K562 (cell line): ENCODE measurements around the gene ST6GALNAC3. TPM values are rescaled to one million over a fixed set of nuclear protein-coding genes. Genes with fewer than 3 reads are reported as not detected.

Source experiments
- ATAC-seq: fragments of 200-7000 bp; cut with Tn5 transposase; 3 replicates; pipeline ENCODE4 v1.9.1; 2020; ENCODE audit warnings: moderate library complexity
- BruUV-seq: library from RNA; stranded (reverse); fragments of 400-500 nt; replicated peaks from 2 replicates; lab custom pipeline; 2021; lab: Mats Ljungman, UMichigan
- CTCF ChIA-PET: fragments of 300-600 bp; formaldehyde crosslinking; extraction: SDS; loops from one replicate; lab custom pipeline; 2021; ENCODE audit warnings: low intra/inter-chr PET ratio; lab: Yijun Ruan, JAX
- POLR2A ChIA-PET: fragments of 300-600, 350-650 bp; sonication (Branson Sonifier 250); formaldehyde crosslinking; extraction: SDS; loops from one replicate; lab custom pipeline; 2021; ENCODE audit warnings: antibody characterized with exemption, inconsistent platforms; lab: Yijun Ruan, JAX
- DNase-seq, 4 experiments: peaks; one replicate each; pipeline versions ENCODE4 v3.0.0 to v3.0.0-alpha.2; 2011 to 2018; ENCODE audit warnings: low spot score in 3 of 4, mixed read lengths in 3 of 4; ENCODE audit errors: extremely low read depth in 1 of 4
- FAIRE-seq: peaks from 2 replicates; lab custom pipeline; 2011; peaks lifted over from hg19 to GRCh38; lab: Jason Lieb, UNC
- H2AFZ ChIP-seq: 2 replicates; pipeline ENCODE4 v1.6.0; 2011; ENCODE audit warnings: low read depth, low read length, control low read depth, inconsistent platforms
- H3K27ac ChIP-seq: fragments of 200-600 bp; 3 replicates; pipeline ENCODE4 v1.8.0; 2011; ENCODE audit warnings: low read depth, mild to moderate bottlenecking, control low read depth, inconsistent platforms, low read length, moderate library complexity, mixed read lengths; ENCODE audit errors: extremely low read depth
- H3K27me3 ChIP-seq, 2 experiments: fragments of 300-600 bp in 1 of 2; 2 replicates in 1 of 2; 3 replicates in 1 of 2; pipeline versions ENCODE4 v1.6.0 to v1.8.0; 2011; ENCODE audit warnings: inconsistent platforms in 2 of 2, low read length in 2 of 2, mild to moderate bottlenecking in 1 of 2, mixed read lengths in 1 of 2, moderate library complexity in 1 of 2; ENCODE audit not compliant: control insufficient read depth in 2 of 2, insufficient read depth in 2 of 2
- H3K36me3 ChIP-seq: fragments of 300-600 bp; 3 replicates; pipeline ENCODE4 v1.8.0; 2011; ENCODE audit warnings: mild to moderate bottlenecking, low read length, inconsistent platforms; ENCODE audit not compliant: control insufficient read depth, insufficient read depth
- H3K4me1 ChIP-seq, 2 experiments: fragments of 200-600 bp in 1 of 2; replicated peaks in 1 of 2; 2 replicates in 1 of 2; 3 replicates in 1 of 2; pipeline versions ENCODE4 v1.5.1 to v1.8.0; 2011; ENCODE audit warnings: inconsistent platforms in 2 of 2, low read length in 2 of 2, mild to moderate bottlenecking in 1 of 2, mixed read lengths in 1 of 2, moderate library complexity in 1 of 2; ENCODE audit not compliant: control insufficient read depth in 2 of 2, insufficient read depth in 2 of 2
- H3K4me2 ChIP-seq: 2 replicates; pipeline ENCODE4 v1.6.1; 2011; ENCODE audit warnings: low read length, control low read depth, inconsistent platforms, mixed read lengths; ENCODE audit not compliant: insufficient read depth
- H3K4me3 ChIP-seq: fragments of 200-600 bp; sonication (generic), shearing (Covaris generic); 2 replicates; pipeline ENCODE4 v1.5.1; 2016; ENCODE audit warnings: control low read depth, inconsistent platforms
- H3K79me2 ChIP-seq: fragments of 200-600 bp; 3 replicates; pipeline ENCODE4 v1.8.0; 2011; ENCODE audit warnings: low read length, inconsistent platforms; ENCODE audit not compliant: control insufficient read depth, insufficient read depth
- H3K9ac ChIP-seq, 2 experiments: 2 replicates each; pipeline versions ENCODE4 v1.6.0 to v1.6.1; 2011; ENCODE audit warnings: low read depth in 2 of 2, low read length in 2 of 2, control low read depth in 1 of 2, inconsistent platforms in 1 of 2, mild to moderate bottlenecking in 1 of 2, mixed read lengths in 1 of 2; ENCODE audit not compliant: insufficient read depth in 1 of 2
- H3K9me1 ChIP-seq: one replicate; pipeline ENCODE4 v1.6.0; 2011; ENCODE audit warnings: inconsistent platforms, mild to moderate bottlenecking, low read length, moderate library complexity; ENCODE audit not compliant: control insufficient read depth, insufficient read depth
- H3K9me3 ChIP-seq: replicated peaks from 2 replicates; pipeline ENCODE4 v1.5.1; 2011; ENCODE audit warnings: low read depth, low read length, inconsistent platforms; ENCODE audit not compliant: control insufficient read depth, insufficient read depth
- H4K20me1 ChIP-seq: replicated peaks from 2 replicates; pipeline ENCODE4 v1.6.1; 2011; ENCODE audit warnings: low read length, inconsistent platforms, mixed read lengths; ENCODE audit not compliant: control insufficient read depth, insufficient read depth
- CREB1 ChIP-seq, 2 experiments: sonication (generic) in 1 of 2; formaldehyde crosslinking in 1 of 2; IDR thresholded peaks; 2 replicates each; pipeline versions ENCODE4 v1.6.1 to v1.8.0; 2012 to 2022; ENCODE audit warnings: inconsistent platforms in 1 of 2, mild to moderate bottlenecking in 1 of 2, missing genetic modification reagents in 1 of 2, moderate library complexity in 1 of 2
- FOXM1 ChIP-seq, 2 experiments: fragments of 450-650 bp in 1 of 2; sonication (generic) in 1 of 2; formaldehyde crosslinking in 1 of 2; IDR thresholded peaks; 2 replicates each; pipeline versions ENCODE4 v1.6.1 to v1.9.0; 2017 to 2022; ENCODE audit warnings: low read depth in 2 of 2, mild to moderate bottlenecking in 2 of 2, missing genetic modification reagents in 1 of 2, moderate library complexity in 1 of 2
- HMGN3 ChIP-seq: IDR thresholded peaks from 2 replicates; pipeline ENCODE4 v1.6.1; 2011; ENCODE audit warnings: borderline replicate concordance, low read depth, mild to moderate bottlenecking, mixed read lengths, low read length; ENCODE audit not compliant: insufficient read length; ENCODE audit errors: extremely low read depth
- HNRNPL ChIP-seq: fragments of 200-400 bp; formaldehyde crosslinking; IDR thresholded peaks from 2 replicates; pipeline ENCODE4 v1.6.1; 2017; ENCODE audit warnings: low read depth, mild to moderate bottlenecking, low read length
- KLF6 ChIP-seq: fragments of 250-450 bp; sonication (Bioruptor Pico); IDR thresholded peaks from 2 replicates; pipeline ENCODE4 v1.4.0; 2020; ENCODE audit warnings: mild to moderate bottlenecking, moderate library complexity, borderline replicate concordance
- MXI1 ChIP-seq: IDR thresholded peaks from 2 replicates; pipeline ENCODE4 v1.6.1; 2011; ENCODE audit warnings: low read depth, mild to moderate bottlenecking, improper control_type of control experiment, low read length
- RB1 ChIP-seq: fragments of 450-650 bp; IDR thresholded peaks from 2 replicates; pipeline ENCODE4 v1.6.1; 2017; ENCODE audit warnings: low read depth, mild to moderate bottlenecking
- REST ChIP-seq, 2 experiments: fragments of 450-650 bp; formaldehyde crosslinking in 1 of 2; IDR thresholded peaks; 2 replicates each; pipeline versions ENCODE4 v1.4.0 to v1.6.1; 2014 to 2020; ENCODE audit warnings: mild to moderate bottlenecking in 2 of 2, borderline replicate concordance in 1 of 2, low read depth in 1 of 2
- RNF2 ChIP-seq: sonication (generic); IDR thresholded peaks from 2 replicates; pipeline ENCODE4 v1.6.1; 2016
- SNIP1 ChIP-seq: fragments of 450-650 bp; IDR thresholded peaks from 2 replicates; pipeline ENCODE4 v1.7.1; 2017; ENCODE audit warnings: low read depth, mild to moderate bottlenecking
- ZBTB43 ChIP-seq: sonication (generic); formaldehyde crosslinking; IDR thresholded peaks from 2 replicates; pipeline ENCODE4 v1.8.0; 2023; ENCODE audit warnings: mild to moderate bottlenecking, missing genetic modification reagents
- ZNF75A ChIP-seq: fragments of 450-650 bp; formaldehyde crosslinking; IDR thresholded peaks from 2 replicates; pipeline ENCODE4 v1.4.0; 2020; ENCODE audit warnings: mild to moderate bottlenecking
- WGBS: fragments of 100-300 bp; shearing (Covaris generic); methylation state at CpG from one replicate; pipeline ENCODE4 v1.1.6; 2016; ENCODE audit warnings: low coverage, mixed read lengths; ENCODE audit not compliant: insufficient coverage; ENCODE audit errors: missing lambda C conversion rate; 5-methylcytosine and 5-hydroxymethylcytosine counted together
- in situ Hi-C: fragments of 300-500 bp; cut with MboI; formaldehyde crosslinking; loops from 4 replicates; pipeline ENCODE4 v1.15.0; 2018; ENCODE audit warnings: inconsistent platforms, mixed read lengths
- intact Hi-C: fragments of 100-400 bp; cut with micrococcal nuclease; formaldehyde crosslinking; loops from 2 replicates; pipeline ENCODE4 v1.14.2; 2022
- polyA plus RNA-seq, 8 experiments: library from polyadenylated mRNA; depleted of rRNA in 4 of 8; stranded (reverse) in 5 of 8; unstranded in 3 of 8; fragments of >200 nt; fragmentation: Nextera tagmentation in 2 of 8; fragmentation: Illumina TruSeq in 1 of 8; extraction: Ambion mirVana in 2 of 8; extraction: Trizol in 1 of 8; gene quantifications; 2 replicates each; pipeline versions ENCODE4 v1.2.1 to v1.2.3, GENCODE V29; 2011 to 2014; ENCODE audit warnings: inconsistent platforms in 1 of 8, missing spikeins in 1 of 8
- total RNA-seq, 7 experiments: library from RNA; depleted of rRNA in 6 of 7; stranded (reverse); fragments of >200 nt in 6 of 7; fragmentation: Illumina TruSeq in 2 of 7; extraction: Trizol in 2 of 7; gene quantifications; 2 replicates each; pipeline versions ENCODE4 v1.2.1 to v1.2.3, GENCODE V29; 2011 to 2021; ENCODE audit warnings: low replicate concordance in 1 of 7

ST6GALNAC3 gene
- total and polyA plus RNA-seq, 9 of the 15 experiments (the other 6 are each of a cell fraction or from before 2014, with no cell fraction given): 0.04 to 0.29 (median 0.18) TPM; not detected in 6

DNA sequence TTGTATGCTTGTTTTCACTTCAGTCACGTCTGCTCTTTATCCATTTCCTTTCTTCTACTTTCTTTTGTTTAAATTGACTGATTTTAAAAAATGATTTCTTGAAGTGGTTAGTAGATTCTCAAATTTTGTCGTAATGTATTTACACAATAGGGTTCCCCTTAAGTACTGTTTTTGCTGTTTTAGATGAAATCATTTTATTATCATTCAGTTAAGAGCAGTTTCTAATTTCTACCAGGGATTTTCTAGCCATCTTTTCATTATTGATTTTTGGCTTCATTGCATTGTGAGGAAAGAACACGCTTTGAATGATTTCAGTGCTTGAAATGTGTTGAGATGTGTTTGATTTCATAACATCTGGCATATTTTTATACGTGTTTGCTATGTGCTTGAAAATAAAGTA, 27.0 kb downstream of the ST6GALNAC3 start:
- in situ Hi-C loops: no loop called here
- TF ChIP-seq KLF6: no peak
- TF ChIP-seq REST (IDR thresholded peaks at IDR 0.05; ENCODE audit: borderline replicate concordance): no peak
- TF ChIP-seq REST (CRISPR knock-in tag; IDR thresholded peaks at IDR 0.05; ENCODE audit: low read depth): no peak
- TF ChIP-seq SNIP1: no peak
- no peak for TF ChIP-seq ZNF75A (CRISPR knock-in tag)
- TF ChIP-seq HNRNPL: no peak
- no peak for TF ChIP-seq FOXM1 (IDR thresholded peaks at IDR 0.05; ENCODE audit: low read depth)
- no peak for TF ChIP-seq FOXM1 (CRISPR knock-in tag; IDR thresholded peaks at IDR 0.05; ENCODE audit: low read depth)
- no peak for TF ChIP-seq MXI1
- TF ChIP-seq HMGN3: no peak
- TF ChIP-seq RNF2: no peak
- TF ChIP-seq ZBTB43 (CRISPR knock-in tag): no peak
- TF ChIP-seq RB1: no peak
- no peak for TF ChIP-seq CREB1 (IDR thresholded peaks at IDR 0.05)
- TF ChIP-seq CREB1 (CRISPR knock-in tag; IDR thresholded peaks at IDR 0.05): no peak
- TF ChIP-seq, all 486 proteins: peak for 0
- DNase-seq: no peak
- intact Hi-C loops: no loop called here
- Histone ChIP-seq H4K20me1 (no peaks in the 10 kb centered on the region), H3K9me3 (no peaks in the 10 kb centered on the region), H3K27ac (no peak overlapping the region), H3K79me2 (no peaks in the 10 kb centered on the region), H3K4me3 (no peak overlapping the region), H3K27me3 (no peaks in the 10 kb centered on the region), H3K4me2 (no peak overlapping the region), H2AFZ (no peak overlapping the region), H3K9me1 (no peaks in the 10 kb centered on the region), H3K9ac (no peak overlapping the region), H3K36me3 (no peaks in the 10 kb centered on the region), H3K4me1 (no peaks in the 10 kb centered on the region)
- 0% methylated on average over 4 of the region's 4 CpGs for WGBS
- no peak for ATAC-seq
- no TSS peak for BruUV-seq
- no peak for FAIRE-seq
- CTCF ChIA-PET: no interaction called here
- POLR2A ChIA-PET: no interaction called here
